Stimulated activated CD4-positive, alpha-beta T cell treated with anti-CD3 and anti-CD28 coated beads, Interleukin-2, amount 100 ng/mL, for 24 hours (primary cell): ENCODE results near the gene DLG5.
"Not testable (repeated sequence)": the region's sequence is repeated elsewhere in the genome, so short reads cannot be mapped to it uniquely, and the experiment has no call there.

Source experiments
- DNase-seq, 2 donors: peaks; one replicate each; pipeline ENCODE4 v3.0.0-alpha.2; 2020

Gene DLG5

GRCh38 chr10:77789861-77790260 lies 136.7 kb downstream of the DLG5 start:
- DNase-seq, result no peak

- DNase-seq, result no peak
These were observed 137.5 kb downstream of the DLG5 start for GRCh38 chr10:77789016-77789415.

- no peak for DNase-seq
These were observed 138.0 kb downstream of the DLG5 start for GRCh38 chr10:77788496-77789010.

- DNase-seq, result no peak
These were observed 139.1 kb downstream of the DLG5 start for GRCh38 chr10:77787440-77787839.

GRCh38 chr10:77784856-77785255 lies 141.7 kb downstream of the DLG5 start:
- no peak for DNase-seq

- DNase-seq, result no peak
These were observed 144.1 kb downstream of the DLG5 start for GRCh38 chr10:77782328-77783061.

- DNase-seq, result no peak
These were observed 144.9 kb downstream of the DLG5 start for GRCh38 chr10:77781451-77782327.

- DNase-seq, result no peak
These were observed 146.4 kb downstream of the DLG5 start for GRCh38 chr10:77780180-77780579.

- DNase-seq, result no peak
These were observed 150.1 kb downstream of the DLG5 start for GRCh38 chr10:77776487-77776886.

GRCh38 chr10:77774940-77775391 lies 151.6 kb downstream of the DLG5 start:
- DNase-seq, result no peak

- DNase-seq, result no peak
These were observed 152.7 kb downstream of the DLG5 start for GRCh38 chr10:77773631-77774426.

GRCh38 chr10:77772852-77773600 lies 153.5 kb downstream of the DLG5 start:
- not testable (repeated sequence) for DNase-seq

- DNase-seq, result no peak
These were observed 154.7 kb downstream of the DLG5 start for GRCh38 chr10:77771851-77772250.

- DNase-seq, result no peak
These were observed 155.1 kb downstream of the DLG5 start for GRCh38 chr10:77771450-77771849.

GRCh38 chr10:77770868-77771175 lies 155.7 kb downstream of the DLG5 start:
- no peak for DNase-seq

GRCh38 chr10:77770081-77770867 lies 156.3 kb downstream of the DLG5 start:
- DNase-seq, result no peak

GRCh38 chr10:77768039-77768438 lies 158.5 kb downstream of the DLG5 start:
- DNase-seq, result no peak

- DNase-seq, result no peak
These were observed 162.8 kb downstream of the DLG5 start for GRCh38 chr10:77763453-77764430.

GRCh38 chr10:77758406-77758805 lies 168.1 kb downstream of the DLG5 start:
- DNase-seq, result not testable (repeated sequence)
